ENCODE results near the gene OLFM4.
"Not testable (repeated sequence)": the region's sequence is repeated elsewhere in the genome, so short reads cannot be mapped to it uniquely, and the experiment has no call there.

The OLFM4 gene, protein sequence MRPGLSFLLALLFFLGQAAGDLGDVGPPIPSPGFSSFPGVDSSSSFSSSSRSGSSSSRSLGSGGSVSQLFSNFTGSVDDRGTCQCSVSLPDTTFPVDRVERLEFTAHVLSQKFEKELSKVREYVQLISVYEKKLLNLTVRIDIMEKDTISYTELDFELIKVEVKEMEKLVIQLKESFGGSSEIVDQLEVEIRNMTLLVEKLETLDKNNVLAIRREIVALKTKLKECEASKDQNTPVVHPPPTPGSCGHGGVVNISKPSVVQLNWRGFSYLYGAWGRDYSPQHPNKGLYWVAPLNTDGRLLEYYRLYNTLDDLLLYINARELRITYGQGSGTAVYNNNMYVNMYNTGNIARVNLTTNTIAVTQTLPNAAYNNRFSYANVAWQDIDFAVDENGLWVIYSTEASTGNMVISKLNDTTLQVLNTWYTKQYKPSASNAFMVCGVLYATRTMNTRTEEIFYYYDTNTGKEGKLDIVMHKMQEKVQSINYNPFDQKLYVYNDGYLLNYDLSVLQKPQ

DNA sequence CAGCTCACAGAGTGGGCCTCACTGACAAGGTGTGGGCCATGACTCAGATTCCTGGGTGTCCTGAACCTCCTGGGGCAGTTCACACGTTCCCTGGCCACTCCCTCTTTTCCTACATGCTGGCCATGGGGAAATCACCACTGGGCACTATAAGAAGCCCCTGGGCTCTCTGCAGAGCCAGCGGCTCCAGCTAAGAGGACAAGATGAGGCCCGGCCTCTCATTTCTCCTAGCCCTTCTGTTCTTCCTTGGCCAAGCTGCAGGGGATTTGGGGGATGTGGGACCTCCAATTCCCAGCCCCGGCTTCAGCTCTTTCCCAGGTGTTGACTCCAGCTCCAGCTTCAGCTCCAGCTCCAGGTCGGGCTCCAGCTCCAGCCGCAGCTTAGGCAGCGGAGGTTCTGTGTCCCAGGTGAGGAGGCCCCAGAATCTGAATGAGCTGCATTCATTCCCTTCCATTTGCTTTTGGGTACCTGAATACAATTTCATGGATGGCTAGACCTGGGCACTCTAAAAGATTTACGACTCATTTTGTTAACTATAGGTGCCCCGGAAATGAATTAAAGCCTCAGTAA lies at the start of gene OLFM4:
OLFM4 (plus strand) TSS at position 177 of the 567 bp plus-strand sequence; CDS start at position 201, 24 bp downstream.
- no peak for DNase-seq

GRCh38 chr13:52978989-52979388 lies 49.6 kb upstream of the OLFM4 start:
- DNase-seq: no peak

DNA sequence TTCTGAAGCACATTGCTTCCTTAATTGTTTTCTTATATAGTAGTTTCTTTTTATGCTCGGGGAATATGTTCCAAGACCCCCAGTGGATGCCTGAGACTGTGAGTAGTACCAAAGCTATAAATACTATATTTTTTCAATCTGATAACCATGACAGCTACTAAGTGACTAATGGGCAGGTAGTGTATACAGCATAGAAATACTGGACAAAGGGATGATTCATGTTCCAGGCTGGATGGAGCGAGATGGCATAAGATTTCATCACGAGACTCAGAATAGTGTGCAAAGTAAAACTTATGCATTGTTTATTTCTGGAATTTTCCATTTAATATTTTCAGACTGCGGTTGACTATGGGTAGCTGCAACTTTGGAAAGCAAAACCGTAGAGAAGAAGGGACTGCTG lies 47.9 kb upstream of the OLFM4 start:
- no peak for DNase-seq

DNA sequence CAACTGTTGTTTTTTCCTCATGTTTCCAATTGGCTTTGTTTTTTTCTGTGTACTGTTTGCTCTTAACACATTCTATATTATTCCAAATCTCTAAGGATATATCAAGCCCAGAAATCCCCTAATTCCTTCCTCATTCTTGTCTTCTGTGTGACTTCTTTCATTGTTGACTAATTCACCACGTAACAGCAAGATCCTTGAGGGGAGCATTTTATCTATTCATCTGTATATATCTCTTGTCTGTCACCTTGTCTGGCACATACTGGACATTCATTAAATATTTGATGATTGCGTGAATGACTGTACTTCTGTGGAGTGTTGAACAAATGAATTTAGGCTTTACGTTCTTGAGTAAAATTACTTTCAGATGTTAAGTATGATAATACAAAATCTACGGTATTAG lies 44.8 kb upstream of the OLFM4 start:
- DNase-seq: no peak

GRCh38 chr13:52984881-52985363 lies 43.7 kb upstream of the OLFM4 start:
- DNase-seq: no peak

GRCh38 chr13:52991344-52992020 lies 37.1 kb upstream of the OLFM4 start:
- no peak for DNase-seq

DNA sequence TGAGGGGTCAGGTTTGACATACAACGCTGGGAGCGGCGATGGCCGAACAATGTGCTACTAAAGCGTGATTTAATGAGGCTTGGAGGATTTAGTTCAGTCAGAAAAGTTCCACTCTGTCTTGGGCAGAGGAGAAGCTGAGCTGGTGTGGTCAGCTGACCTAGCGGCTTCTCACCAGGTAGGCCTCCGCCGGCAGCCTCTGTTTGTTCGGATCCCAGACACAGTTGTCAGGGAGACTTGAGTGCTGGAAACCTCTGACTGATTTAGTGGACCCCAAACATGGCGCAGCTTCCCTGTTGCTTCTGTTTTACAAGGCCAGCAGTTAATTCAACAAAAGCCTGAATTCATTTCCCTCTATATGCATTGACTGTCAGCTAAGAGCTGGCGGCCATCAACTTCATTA lies 36.5 kb upstream of the OLFM4 start:
- DNase-seq: no peak

DNA sequence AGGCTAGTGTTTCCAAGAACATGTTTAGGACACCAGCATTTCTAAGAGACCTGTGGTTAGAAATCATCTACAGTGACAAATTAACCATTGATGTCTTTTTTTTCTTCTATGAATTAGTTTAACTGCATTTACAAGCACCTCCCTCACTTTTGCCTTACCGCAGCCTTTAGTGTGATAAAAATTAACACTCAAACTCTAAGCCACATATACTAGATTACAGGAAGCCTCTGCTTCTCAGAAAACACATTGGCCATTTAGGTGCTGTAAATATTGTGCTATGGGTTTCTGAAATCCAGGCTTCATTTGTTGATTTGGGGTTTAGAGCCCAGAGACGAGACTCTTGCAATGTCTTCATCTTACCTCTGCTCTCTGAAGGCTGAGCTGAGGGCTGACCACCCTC lies 34.6 kb upstream of the OLFM4 start:
- DNase-seq: no peak

DNA sequence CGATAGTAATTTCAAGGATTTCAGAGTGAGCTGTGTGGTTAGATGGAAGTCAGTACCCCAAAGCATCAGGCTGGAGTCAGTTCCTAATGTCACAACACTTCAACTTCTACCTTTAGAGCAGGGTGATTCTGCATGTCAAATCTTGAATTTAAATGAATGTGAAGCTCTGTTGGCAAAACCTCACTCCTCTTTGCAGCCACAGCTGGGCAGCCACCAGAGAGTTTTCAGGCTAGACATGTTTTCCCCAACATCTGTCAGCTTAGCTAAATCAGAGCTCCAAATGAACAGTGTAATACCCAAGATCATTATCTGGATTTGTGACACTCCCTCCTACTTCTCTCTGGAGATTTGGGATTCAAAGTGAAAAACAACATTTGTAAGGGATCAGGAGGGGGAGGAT lies 33.7 kb upstream of the OLFM4 start:
- no peak for DNase-seq

DNA sequence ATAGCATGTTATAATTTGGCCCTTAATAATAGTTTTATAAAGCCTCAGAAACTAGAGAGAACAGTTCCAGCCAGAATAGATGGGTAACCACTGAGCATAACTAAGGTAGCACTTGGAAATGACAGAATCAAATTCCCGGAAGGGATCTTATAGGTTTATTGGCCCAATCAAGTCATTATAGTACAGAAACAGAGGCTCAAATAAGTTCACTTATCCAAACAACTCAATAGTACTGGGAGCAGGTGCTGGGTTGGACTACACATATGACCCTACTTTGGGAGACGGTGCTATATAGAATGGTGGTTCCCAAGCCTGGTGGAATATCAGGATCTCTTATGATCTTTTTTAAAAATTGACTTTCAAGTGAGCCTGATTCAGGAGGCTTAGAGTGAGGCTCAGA lies 32.7 kb upstream of the OLFM4 start:
- no peak for DNase-seq

- DNase-seq: no peak
Measured at GRCh38 chr13:52997951-52998876, 30.4 kb upstream of the OLFM4 start.

DNA sequence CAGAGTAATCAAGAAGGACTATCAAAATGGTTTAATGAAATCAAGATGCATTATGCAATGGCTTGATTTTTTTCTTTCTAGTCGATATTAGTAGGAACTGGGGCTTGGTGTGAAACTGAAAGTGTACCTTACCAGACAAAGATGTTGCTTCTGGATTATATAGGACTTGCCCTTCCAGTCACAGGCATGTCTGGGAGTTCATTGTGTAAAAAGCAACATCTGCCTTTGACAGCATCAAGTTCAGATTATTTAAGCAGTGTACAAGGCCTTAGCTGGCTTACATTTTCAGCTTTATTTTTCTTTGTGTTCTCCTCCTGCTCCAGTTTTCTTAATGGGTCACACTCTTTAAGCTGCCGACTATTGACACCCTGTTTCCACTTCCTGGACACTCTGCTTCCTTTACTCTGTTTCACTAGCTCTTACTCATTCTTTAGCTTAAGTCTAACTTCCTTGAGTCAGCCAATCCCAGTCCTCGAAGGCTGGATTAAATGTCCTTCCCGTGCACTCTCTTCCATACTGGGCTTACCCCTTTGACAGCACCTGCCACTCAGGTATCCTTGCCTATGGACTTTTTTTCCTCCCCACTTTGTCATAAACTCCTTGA lies 29.4 kb upstream of the OLFM4 start:
- no peak for DNase-seq

GRCh38 chr13:53001444-53002225 lies 27.0 kb upstream of the OLFM4 start:
- no peak for DNase-seq

DNA sequence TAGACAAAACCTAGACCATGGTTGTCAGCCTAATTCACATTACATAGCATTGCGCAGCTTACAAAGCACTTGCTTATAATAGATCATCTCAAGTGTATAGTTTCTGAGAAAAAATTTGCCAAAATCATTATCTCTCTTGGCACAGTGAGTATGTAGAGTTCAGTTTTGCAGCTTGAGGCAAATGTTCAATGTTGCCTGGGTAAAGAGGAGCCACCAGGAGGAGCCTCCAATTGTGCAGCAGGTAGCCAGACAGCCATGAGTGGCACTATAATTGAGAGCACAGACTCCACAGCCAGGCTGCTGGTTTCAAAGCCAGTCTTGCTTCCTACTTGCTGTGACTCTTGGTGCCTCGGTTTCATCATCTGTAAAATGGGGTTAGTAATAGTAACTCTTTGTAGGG lies 24.0 kb upstream of the OLFM4 start:
- no peak for DNase-seq

DNA sequence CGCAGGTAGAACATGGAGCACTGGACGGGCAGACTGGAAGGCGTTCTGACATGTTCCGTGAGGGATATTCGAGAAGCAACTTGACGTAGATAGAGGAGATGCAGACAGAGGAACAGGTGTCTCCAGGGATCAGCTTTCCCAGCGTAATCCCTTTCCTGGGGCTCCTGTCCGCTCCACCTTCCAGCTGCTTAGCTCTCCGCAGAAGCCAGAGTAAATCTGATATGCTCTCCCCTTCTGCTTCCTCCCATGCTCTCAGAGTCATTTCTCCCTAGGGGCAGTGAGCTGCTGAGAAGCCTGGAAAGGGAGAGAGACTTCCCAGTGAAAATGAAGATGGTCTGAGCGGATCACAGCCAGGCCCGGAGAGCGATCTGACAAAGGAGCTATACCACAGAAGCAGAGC lies 23.0 kb upstream of the OLFM4 start:
- no peak for DNase-seq

GRCh38 chr13:53007872-53008271 lies 20.7 kb upstream of the OLFM4 start:
- DNase-seq: no peak

DNA sequence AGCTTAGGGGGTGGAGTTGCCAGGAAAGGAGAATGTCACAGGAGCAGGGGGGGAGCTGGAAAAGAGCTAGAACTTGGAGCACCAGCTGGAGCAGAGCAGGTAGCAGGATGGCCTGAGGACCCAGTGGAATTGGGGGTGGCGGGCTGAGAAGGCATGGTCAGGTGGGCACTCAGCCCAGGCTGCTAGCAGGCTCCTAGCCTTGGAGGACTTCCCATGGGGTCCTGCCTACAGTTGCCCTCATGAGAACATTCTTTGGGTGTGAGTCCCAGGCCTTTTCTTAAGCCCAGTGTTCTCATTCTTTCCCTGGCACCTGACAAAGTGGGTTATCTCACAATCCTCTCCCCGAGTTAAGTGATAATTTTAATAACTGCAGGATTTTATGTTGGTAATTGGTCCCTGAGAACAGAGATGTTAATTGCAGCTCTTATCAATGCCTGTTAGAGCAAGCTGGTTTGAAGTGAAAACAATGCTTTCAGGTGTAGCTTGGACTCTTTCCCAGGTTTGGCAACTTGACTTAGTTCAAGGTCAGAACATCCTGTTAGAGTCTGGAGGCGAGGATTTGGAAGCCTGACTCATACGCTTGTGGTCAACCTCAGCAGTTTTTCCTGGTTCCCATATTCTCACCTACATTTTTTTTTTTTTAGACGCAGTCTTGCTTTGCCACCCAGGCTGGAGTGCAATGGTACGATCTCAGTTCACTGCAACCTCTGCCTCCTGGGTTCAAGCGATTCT lies 18.1 kb upstream of the OLFM4 start:
- DNase-seq: no peak

DNA sequence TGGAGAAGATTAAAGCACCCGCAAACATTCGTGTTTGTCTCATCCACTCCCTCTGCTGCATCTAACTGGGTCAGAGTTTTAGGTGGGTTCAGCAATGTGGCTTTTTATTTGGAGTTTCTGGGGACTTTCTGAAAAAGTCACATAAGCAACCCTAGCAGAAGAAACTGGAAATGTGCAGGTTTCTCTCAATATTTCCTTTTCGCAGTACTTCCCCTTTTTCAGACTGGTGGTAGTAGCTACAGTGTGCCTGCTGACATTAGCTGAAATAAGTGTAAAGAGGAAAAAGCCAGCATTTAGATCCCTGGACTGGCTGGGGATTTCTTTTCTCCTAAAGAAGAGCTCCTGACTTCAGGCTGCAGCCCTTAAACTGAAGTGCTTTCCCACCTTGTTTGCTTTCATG lies 15.9 kb upstream of the OLFM4 start:
- DNase-seq: no peak

DNA sequence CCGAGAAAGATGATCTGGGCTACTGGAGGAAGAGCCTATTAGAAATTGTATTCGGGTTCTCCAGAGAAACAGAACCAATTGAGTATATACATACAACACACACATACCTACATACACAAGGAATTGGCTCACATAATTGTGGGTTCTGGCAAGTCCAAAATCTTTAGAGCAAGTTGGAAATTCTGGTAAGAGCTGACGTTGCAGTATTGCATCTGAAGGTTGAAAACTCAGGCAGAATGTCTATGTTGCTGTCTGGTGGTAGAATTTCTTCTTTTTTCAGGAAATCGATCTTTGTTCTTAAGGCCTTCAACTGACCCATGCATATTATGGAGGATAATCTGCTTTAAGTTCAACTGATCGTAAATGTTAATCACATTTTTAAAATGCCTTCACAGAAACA lies 15.5 kb upstream of the OLFM4 start:
- DNase-seq: no peak

DNA sequence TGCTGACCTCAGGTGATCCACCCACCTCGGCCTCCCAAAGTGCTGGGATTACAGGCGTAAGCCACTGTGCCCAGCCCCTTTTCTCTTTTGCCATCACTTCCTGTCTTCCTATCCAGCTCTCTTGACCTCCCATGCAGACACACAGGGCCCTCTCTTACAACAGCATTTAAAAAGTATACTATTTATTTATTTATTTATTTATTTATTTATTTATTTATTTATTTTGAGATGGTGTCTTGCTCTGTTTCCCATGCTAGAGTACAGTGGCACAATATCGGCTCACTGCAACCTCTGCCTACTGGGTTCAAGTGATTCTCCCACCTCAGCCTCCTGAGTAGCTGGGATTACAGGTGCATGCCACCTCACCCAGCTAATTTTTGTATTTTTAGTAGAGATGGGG lies 14.6 kb upstream of the OLFM4 start:
- not testable (repeated sequence) for DNase-seq
